ENCODE data around the gene BYSL. TPM values are rescaled to one million over a fixed set of nuclear protein-coding genes. Genes with fewer than 3 reads are reported as not detected.

BYSL gene
- total and polyA plus RNA-seq, 9 of the 15 experiments (the other 6 are each of a cell fraction or from before 2014, with no cell fraction given) = 22.2 to 92.3 (median 53.4) TPM

GRCh38 chr6:41964201-41964887 lies 43.0 kb downstream of the BYSL start:
- intact Hi-C loops (cut with micrococcal nuclease) = no loop called here
- CTCF ChIA-PET (ENCODE audit: low intra/inter-chr PET ratio) = no interaction called here
- no peak overlapping the region for H3K4me3 ChIP-seq
- WGBS (ENCODE audit: insufficient coverage, low coverage, missing lambda C conversion rate) = 39% methylated on average over 2 of the region's 2 CpGs
- H3K4me1 ChIP-seq (replicated peaks in 1 of 2; ENCODE audit: control insufficient read depth in 2 of 2, insufficient read depth in 2 of 2, low read length in 2 of 2) = peaks cover 44 to 53% of the 10 kb centered on the region in 2 experiments
- no peaks in the 10 kb centered on the region for H3K79me2 ChIP-seq (ENCODE audit: control insufficient read depth, insufficient read depth, low read length)
- H3K27me3 ChIP-seq (ENCODE audit: control insufficient read depth in 2 of 2, insufficient read depth in 2 of 2, low read length in 2 of 2) = no peaks in the 10 kb centered on the region
- H3K9me3 ChIP-seq (replicated peaks; ENCODE audit: control insufficient read depth, insufficient read depth, low read depth, low read length) = no peaks in the 10 kb centered on the region
- ATAC-seq = no peak
- no peak for FAIRE-seq
- H3K27ac ChIP-seq (ENCODE audit: extremely low read depth, low read depth, low read length) = no peak overlapping the region
- H2AFZ ChIP-seq (ENCODE audit: low read depth, low read length) = no peak overlapping the region
- POLR2A ChIA-PET = interaction anchor here (0.6 to 1.2 kb wide), 4 partner anchors 10 to 199 kb away, joined by 3 to 4 read pairs (median 3); no protein-coding TSS in a partner anchor
- no peaks in the 10 kb centered on the region for H3K36me3 ChIP-seq (ENCODE audit: control insufficient read depth, insufficient read depth, low read length)
- no peaks in the 10 kb centered on the region for H3K9me1 ChIP-seq (ENCODE audit: control insufficient read depth, insufficient read depth, low read length)
- no peaks in the 10 kb centered on the region for H4K20me1 ChIP-seq (replicated peaks; ENCODE audit: control insufficient read depth, insufficient read depth, low read length)
- H3K9ac ChIP-seq (ENCODE audit: insufficient read depth in 1 of 2, low read depth in 2 of 2, low read length in 2 of 2) = no peak overlapping the region; a peak in 1 of 4 replicates
- in situ Hi-C loops (cut with MboI) = no loop called here
- no TSS peak for BruUV-seq (replicated peaks)
- DNase-seq (ENCODE audit: extremely low read depth in 1 of 4, low spot score in 3 of 4) = no peak
- no peak overlapping the region for H3K4me2 ChIP-seq (ENCODE audit: insufficient read depth, low read length)
- TF ChIP-seq ZNF146 (CRISPR knock-in tag; IDR thresholded peaks at IDR 0.05; ENCODE audit: unreplicated experiment) (no peak), ZC3H4 (CRISPR knock-in tag; IDR thresholded peaks at IDR 0.05; ENCODE audit: borderline replicate concordance) (0 out of 2 replicates have a peak, but pooled peaks have one; percentile 27), TSC22D4 (tag; IDR thresholded peaks at IDR 0.05) (peak; percentile 73; the same call in 1 of the 2 replicates), SMAD4 (CRISPR knock-in tag; conservative IDR thresholded peaks at IDR 0.05) (no peak), GABPB1 (CRISPR knock-in tag; IDR thresholded peaks at IDR 0.05) (0 out of 2 replicates have a peak, but pooled peaks have one; percentile 21), MCM3 (IDR thresholded peaks at IDR 0.05) (peak; percentile 87; the same call in 1 of the 2 replicates), BCL6 (CRISPR knock-in tag; IDR thresholded peaks at IDR 0.05) (no peak), NKRF (IDR thresholded peaks at IDR 0.05; ENCODE audit: borderline replicate concordance) (0 out of 2 replicates have a peak, but pooled peaks have one; percentile 20), MAX (CRISPR knock-in tag; IDR thresholded peaks at IDR 0.05) (peak; percentile 22; the same call in 1 of the 2 replicates), KDM4B (IDR thresholded peaks at IDR 0.05; ENCODE audit: borderline replicate concordance in 2 of 2, low read depth in 1 of 2) (0 out of 4 replicates have a peak, but pooled peaks of 1 of the 2 experiments have one; percentile 46), ZNF609 (CRISPR knock-in tag; IDR thresholded peaks at IDR 0.05; ENCODE audit: borderline replicate concordance) (0 out of 2 replicates have a peak, but pooled peaks have one; percentile 2), BCOR (IDR thresholded peaks at IDR 0.05) (peak; percentile 18; the same call in 1 of the 2 replicates), MLLT1 (IDR thresholded peaks at IDR 0.05) (peak in 1 of 2 experiments; percentile 63; a peak in 1 of 4 replicates)
